NCI-H345 treated with DMSO at 0.1 percent for 48 hours (cell line): ENCODE results near the gene FAM216A.
"Not testable (repeated sequence)": the region's sequence is repeated elsewhere in the genome, so short reads cannot be mapped to it uniquely, and the experiment has no call there.

Source experiments
- DNase-seq: peaks from one replicate; lab custom pipeline; 2025; ENCODE audit not compliant: unreplicated experiment; lab: John Stamatoyannopoulos, UW

The FAM216A gene

DNA sequence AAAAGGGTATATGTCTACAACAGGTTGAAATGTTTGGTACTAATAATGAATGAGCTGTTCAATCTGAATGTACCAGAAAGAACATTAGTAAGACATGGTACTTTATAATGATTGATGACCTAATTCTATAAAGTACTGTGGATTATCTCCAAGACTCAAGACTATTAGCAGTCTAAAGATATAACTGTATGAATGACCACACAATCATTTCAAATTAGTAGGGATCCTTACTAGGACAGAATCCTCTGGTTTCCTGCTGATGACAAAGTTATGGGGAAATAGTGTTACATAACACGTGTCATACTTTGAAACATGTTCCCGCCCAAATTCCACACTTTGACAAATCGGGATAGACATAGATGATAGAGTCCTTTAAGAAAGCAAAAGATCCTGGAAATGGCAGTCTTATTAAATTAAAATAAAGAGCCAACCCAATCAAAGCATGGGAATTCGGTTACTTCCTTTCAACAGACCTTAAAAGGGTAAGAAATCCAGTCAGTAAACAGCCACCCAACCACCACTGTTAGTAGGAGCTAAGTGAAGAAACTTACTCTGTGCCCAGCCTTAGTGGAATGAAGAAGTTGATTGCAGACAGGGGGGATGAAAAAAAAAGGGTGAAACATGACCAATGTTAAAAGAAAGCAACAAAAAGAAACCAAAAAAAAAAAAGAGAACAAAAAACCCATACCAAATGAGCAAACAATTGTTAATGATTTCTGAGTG, 30.5 kb downstream of the FAM216A start:
- DNase-seq: no peak

DNA sequence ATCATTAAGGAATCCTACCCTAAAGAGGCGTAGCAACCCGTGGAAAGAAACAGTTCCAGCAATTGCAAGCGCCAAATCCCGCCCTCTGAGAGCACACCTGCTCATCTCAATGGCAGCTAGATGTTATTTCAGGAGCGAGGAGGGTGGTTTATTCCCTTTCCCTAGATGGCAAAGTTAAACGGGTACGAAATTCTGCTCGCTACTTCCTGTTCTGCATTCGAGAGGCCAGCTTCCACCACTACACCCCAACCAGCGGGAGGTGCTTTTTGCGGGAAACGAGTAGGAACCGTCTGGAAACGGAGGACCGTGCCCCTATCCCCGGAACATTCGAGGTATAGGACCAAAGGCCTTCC, 32.7 kb downstream of the FAM216A start:
- peak; percentile 31 for DNase-seq

DNA sequence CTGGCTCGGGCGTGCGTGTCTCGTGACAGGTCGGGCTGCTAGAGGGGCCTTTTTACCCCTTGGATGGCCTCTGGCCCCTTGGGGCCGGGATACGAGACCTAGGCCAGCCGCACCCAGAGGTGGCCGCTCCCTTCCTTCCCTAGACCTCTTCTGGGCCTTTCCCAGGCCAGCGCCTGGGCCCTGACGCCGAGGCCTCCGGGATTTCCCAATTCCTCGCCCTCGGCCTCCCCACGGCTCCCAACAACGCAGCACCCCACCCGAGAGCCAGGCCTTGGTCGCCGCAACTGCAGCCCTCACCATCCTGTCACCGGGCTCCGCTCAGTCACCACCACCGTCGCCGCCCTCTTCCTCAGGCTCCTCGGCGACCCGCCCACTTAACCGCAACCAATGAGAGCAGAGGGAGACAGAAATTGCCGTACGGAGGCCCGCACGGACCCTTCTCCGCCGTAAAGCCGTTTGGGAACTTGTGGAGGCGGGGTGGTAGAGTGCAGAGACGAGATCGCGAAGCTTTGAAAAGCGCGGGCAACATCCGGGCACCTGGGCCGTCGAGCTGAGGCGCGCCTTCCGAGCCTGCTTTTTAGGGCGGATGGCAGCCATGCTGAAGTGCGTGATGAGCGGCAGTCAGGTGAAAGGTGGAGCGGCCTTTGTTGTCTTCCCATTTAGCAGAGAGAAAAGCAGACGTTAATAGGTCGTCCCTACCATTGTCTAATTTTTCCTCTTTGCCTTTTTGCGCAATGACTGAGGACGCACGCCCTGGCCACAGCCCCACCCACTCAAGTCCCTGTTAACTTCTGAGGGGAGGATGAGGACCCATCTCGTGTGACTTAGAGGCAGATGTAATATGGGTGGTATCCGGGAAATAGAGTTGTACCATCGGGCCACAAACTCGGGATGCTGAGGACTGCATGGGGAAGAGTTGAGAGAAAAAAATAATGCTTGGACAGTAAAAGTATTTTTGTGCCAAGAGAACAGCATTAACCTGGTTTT, 33.4 kb downstream of the FAM216A start, which contains the start of the genes RAD9B and VPS29:
TSS of gene RAD9B (plus strand) at position 580 of the 987 bp plus-strand sequence. CDS start at position 587, 7 bp downstream.
TSS of gene VPS29 (minus strand) at position 360 of the 987 bp plus-strand sequence. CDS start at position 300, 60 bp downstream.
- peak; percentile 96 for DNase-seq

DNA sequence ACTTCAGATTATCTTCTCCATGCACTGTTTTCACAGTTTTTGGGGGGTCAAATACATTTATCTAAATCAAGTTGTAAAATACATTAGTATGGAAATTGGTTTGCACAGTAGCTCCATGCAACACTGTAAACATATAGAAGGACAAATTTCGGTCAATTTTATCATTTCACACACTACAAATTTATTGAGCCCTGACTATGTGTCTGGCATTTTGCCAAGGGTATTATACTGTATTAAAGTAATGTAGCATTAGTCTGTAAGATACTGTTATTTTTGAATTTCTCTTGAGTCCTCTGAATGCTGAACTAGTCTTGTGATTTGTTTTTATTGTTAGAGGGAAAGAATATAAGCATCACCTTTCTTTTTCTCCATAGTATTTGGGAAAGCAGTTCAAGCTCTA, 34.8 kb downstream of the FAM216A start:
- no peak for DNase-seq

DNA sequence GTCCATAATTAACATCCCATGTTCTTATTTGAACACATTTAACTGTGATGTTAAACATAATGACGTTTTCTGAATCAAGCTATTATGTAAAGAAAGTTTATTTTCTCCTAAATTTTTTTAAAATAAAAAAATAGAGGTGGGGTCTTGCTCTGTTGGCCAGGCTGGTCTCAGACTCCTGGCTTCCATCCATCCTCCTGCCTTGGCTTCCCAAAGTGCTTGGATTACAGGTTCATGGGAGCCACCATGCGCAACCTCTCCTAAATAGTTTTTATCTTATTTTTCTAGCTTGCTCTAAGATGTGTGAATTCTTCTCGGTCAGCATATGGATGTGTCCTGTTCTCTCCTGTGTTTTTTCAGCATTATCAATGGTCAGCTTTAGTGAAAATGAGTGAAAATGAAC, 36.7 kb downstream of the FAM216A start:
- DNase-seq: no peak

DNA sequence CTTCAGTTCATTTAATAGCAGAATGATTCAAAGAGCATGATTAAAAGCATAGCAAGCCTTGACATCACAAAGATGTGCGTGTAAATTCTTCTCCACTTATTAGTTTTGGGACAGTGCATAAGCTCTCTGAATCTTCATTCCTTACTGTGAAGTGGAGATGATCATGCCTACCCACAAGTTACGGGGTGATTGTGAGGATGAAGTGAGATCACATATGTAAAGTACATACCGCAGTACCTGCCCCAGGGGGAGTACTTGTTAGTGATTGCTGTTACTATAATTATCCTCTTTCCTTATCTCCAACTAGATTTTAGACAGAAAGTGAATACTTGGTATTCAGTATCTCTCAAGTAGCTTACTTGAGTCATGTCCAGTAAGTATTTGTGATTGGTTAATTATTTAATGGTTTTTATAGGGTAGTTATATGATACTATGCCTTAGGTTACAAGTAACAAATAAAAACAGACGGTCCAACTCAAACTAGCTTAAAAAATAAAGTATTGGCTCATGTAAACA, 39.5 kb downstream of the FAM216A start:
- DNase-seq: no peak

DNA sequence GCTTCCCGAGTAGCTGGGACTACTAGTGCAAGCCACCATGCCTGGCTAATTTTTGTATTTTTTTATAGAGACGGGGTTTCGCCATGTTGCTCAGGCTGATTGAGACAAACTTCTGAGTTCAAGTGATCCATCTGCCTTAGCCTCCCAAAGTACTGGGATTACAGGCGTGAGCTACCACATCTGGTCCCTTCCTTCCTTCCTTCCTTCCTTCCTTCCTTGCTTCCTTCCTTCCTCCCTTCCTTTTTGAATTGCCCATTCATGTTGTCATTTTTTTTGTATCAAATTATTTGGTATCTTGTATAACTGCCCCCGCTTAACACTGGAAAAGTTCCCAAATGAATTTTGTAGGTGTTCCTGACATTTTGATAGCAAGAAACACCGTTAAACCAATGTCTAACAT, 45.2 kb downstream of the FAM216A start:
- DNase-seq: no peak

DNA sequence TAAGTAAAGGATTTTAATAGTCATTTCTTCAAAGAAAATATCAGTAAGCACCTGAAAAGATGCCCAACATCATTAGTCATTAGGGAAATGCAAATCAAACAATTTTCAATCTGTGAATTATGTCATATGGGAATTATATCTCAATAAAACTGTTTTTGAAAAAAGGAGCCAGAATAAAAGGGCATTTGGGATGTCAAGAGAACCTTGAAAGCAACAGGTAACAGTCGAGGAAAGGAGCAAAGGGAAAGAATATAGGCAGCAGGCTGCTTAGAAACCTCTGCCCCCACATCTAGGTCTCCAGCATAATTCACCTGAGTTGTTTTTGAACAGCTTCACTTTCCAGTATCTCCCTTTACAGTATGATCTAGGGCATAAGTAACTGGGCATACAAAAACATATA, 45.7 kb downstream of the FAM216A start:
- DNase-seq: no peak

DNA sequence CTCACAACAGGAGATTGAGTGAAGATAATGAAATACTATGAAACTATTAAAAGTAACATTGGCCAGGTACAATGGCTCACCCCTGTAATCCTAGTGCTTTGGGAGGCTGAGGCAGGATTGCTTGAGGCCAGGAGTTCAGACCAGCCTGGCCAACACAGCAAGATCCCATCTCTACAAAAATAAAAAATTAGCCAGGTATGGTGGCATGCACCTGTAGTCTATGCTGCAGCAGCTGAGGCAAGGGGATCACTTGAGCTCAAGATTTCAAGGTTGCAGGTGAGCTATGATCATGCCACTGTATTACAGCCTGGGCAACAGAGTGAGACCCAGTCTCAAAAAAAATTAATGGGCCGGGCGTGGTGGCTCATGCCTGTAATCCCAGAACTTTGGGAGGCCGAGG, 48.4 kb downstream of the FAM216A start:
- no peak for DNase-seq

DNA sequence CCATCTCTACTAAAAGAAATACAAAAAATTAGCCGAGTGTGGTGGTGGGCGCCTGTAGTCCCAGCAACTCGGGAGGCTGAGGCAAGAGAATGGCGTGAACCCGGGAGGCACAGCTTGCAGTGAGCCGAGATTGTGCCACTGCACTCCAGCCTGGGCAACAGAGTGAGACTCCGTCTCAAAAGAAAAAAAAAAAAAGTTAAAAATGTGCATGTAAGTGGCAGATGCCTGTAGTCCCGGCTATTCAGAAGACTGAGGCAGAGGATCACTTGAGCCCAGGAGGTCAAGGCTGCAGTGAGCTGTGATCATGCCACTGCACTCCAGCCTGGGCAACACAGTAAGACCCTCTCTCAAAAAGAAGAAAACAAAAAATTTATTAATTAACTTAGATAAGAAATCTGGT, 49.4 kb downstream of the FAM216A start:
- not testable (repeated sequence) for DNase-seq

DNA sequence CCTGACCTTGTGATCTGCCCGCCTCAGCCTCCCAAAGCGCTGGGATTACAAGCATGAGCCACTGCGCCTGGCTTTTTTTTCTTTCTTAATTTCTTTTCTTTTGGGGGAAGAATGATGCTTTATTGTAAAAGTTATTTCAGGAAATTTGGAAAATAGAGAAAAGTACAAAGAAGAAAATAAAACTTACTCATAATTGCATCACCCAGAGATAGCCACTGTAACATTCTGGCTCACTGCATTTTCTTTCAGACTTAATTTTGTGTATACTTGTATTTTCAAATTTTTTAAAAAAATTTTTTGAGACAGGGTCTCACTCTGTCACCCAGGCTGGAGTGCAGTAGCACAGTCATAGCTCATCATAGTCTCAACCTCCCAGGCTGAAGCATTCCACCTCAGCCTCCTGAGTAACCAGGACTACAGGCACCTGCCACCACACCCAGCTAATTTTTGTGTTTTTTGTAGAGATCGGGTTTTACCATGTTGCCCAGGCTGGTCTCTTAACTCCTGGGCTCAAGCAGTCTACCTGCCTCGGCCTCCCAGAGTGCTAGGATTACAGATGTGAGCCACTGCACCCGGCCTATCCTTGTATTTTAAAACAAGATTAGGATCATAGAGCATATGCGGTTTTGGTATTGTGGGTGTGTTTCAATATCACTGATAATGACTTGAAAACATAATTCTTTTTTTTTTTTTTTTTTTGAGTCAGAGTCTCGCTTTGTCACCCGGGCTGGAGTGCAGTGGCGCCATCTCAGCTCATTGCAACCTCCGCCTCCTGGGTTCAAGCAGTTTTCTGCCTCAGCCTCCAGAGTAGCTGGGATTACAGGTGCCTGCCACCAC, 52.4 kb downstream of the FAM216A start:
- DNase-seq: not testable (repeated sequence)

DNA sequence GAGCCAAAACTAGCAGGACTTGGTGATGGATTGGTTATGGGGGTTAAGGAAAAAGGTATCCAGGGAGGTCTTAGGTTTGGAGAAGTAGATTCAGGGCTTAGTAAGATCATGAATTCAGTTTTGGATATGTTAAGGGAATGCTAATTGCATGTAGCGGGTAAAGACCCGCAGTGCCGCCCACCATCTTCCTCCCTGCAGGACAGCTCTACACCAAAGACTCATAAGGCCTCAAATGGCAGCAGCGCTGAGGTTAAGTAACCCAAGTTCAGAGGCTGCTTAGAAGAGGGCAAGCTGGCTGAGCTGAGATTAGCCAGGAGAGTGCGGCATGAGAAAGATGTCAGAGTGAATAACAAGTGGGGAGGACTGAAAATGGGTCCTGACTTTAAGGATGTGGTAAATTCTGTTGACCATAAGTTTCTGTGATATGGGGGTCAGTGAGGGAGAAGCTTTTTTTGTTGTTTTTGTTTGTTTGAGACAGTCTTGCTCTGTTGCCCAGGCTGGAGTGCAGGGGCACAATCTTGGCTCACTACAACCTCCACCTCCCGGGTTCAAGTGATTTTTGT, 59.7 kb downstream of the FAM216A start:
- no peak for DNase-seq

DNA sequence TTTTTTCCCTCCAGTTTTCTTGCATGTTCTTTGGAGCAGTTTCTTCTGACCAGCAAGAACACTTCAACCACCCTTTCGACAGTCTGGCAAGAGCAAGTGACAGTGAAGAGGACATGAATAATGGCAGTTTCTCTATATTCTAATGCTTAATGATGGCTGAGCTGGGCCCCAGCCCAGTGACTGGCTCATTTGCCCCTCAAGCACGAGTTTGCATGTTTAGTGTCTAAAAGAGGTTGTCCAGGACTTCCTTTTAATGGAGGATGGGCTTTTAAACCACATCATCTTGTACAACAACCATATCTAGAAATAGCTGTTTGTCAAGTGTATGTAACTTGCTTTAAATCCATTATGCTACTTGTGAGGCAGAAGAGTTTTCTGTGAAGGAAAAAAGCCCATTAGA, 61.9 kb downstream of the FAM216A start:
- DNase-seq: no peak

DNA sequence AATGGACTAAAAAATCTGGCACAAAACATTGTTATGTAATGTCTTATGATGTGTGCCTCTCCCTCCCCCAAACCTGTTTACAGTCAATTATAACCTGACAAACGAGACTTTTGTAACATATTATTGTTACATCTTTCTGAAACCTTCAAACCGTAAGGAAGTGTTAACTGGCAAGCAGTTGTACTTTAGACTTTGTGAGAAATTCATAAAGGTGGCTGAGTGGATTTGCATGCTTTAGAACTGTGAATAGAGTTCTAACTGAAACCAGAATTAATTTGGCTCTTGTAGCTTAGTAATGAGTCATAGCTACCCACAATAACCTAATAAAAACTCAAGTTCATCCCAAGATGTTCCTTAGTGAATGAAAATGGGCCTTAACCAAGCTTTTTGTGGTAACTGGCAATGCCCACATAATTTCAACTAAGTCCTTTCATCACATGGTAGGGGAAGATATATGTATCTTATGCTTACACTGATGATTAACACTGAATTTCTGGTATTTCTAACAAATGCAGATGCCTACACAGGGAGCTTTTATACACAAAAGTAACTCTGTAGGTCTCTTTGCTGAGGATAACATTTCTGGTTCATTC, 63.2 kb downstream of the FAM216A start:
- no peak for DNase-seq

DNA sequence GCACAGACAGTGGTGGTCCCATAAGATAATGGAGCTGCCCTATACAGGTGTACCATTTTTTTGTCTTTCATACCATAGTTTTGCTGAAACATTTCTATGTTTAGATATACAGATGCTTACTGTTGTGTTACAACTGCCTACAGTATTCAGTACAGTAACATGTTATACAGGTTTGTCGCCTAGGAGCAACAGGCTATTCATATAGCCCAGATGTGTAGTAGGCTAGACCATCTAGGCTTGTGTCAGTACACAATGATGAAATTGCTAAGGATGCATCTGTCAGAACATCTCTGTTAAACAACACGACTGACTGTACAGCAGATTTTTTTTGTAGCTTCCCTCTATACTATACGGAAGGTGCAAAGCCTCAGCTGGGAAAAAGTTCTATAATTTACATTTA, 64.0 kb downstream of the FAM216A start:
- DNase-seq: no peak

DNA sequence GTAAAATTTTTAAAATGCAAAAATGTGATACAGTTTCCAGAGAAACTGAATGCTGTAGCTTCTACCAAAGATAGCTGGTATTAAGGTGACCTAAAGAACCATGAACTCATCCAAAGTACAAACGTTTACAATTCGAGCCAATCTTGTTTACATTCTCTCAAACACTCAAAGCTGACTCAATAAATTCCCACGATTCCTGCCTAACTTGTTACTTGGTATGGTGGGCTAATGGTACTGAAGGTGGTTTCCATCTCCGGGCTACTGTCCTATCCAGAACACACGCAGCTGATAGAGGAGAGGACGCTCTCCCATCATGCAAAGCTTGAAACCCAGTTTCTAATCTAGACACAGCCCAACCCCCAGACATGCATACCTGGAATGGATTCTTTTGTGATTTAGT, 65.0 kb downstream of the FAM216A start:
- no peak for DNase-seq

DNA sequence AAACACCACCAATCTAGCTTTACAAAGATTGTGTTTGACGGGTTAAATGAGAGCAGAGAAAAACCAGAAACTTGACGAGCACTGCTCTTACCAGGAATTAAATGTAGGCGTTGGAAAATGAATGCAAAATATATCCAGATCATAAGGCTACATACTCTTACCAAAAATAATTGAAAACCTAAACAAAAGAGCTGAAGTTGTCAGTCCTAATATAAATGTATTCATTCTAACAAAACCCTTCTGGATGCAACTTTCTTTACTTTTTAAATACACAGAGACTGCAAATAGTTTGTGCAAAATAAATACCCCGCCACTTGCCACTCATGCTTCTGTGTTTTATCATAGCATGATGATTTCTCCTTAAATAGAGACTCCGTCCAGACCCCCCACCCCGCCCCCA, 66.2 kb downstream of the FAM216A start:
- no peak for DNase-seq

DNA sequence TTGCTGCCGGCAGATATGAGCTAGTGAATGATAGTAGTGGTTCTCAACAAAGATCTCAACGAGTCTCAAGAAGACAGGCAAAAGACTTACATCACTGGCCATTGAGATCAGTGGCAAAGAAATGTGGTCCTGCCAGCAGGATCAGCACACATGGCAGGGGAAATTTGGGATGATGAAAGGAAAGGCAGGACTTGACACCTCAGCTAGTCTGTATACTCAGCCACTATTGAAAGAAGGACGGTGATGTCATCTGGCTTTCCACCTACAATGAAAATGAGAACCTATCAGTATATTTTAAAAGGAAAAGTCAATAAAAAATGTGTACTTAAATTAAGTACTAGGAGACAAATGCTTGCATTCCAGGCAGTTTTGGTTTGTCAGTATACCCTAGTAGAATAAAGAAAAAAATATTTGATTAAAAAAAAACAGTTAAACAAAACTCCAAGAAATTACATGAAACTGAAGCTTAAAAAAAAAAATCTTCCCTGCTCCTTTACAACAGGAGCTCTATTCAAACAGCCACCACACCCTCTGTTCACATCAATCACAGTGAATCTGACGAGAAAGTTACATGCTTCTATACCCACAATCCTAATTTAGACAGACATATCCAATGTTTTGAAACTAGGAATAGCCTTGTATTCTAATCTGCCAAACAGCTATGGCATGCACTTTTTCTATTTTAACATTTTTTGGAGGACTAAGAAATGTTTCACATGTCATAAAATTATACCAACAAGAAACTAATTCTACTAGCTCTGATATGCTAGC, 68.4 kb downstream of the FAM216A start:
- DNase-seq: no peak

DNA sequence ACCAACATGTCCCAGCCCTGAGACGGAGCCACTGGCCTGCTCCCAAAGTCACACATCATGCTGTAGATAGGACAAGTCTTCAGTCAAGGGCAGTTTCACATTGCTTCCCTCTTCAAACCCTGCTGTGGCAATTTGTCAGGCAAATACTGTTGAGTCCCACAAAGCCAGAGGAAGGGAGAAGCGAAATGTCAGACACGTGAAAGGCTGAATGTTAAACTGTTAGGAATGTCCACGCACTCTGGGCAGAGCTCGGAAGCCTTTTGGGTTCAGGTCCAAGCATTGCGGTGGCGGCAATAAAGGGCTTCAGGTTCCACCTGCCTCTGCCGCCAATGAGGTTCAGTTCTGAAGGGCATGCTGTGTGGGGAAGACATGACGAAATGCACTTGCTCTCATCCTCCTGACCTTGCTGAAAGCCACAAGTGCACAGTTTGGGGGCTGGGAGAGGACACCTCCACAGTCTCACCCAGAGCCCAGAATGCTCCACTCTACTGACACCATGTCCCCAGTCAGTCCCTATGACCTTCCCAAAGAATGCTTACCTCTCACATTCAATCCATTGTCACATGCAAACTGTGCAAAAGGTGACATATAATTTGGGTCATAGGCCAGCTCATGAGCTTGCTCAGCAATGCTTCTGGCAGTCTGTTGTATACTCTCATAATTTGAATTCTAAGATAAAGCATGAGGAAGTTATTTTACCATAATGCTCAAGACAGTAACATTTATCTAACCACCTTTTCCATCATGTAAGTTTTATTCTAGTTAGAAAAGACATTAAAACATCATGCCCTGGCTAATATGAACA, 69.2 kb downstream of the FAM216A start:
- DNase-seq: no peak
